Measurements from ENCODE around the gene DPP6.
"Not testable (repeated sequence)": the region's sequence is repeated elsewhere in the genome, so short reads cannot be mapped to it uniquely, and the experiment has no call there.

- not testable (repeated sequence) for TF ChIP-seq POLR2A (IDR thresholded peaks at IDR 0.05; ENCODE audit: low read length); GATA1 (IDR thresholded peaks at IDR 0.05; ENCODE audit: low read depth, low read length)
These were observed 61.6 kb downstream of the DPP6 start for GRCh38 chr7:154113732-154114351.
